ENCODE results near the gene MEIS2.
"Not testable (repeated sequence)": the region's sequence is repeated elsewhere in the genome, so short reads cannot be mapped to it uniquely, and the experiment has no call there.

Gene MEIS2

GRCh38 chr15:37009288-37009687, 91.1 kb downstream of the MEIS2 start:
- no peak for DNase-seq (ENCODE audit: low read depth in 3 of 3)

DNA sequence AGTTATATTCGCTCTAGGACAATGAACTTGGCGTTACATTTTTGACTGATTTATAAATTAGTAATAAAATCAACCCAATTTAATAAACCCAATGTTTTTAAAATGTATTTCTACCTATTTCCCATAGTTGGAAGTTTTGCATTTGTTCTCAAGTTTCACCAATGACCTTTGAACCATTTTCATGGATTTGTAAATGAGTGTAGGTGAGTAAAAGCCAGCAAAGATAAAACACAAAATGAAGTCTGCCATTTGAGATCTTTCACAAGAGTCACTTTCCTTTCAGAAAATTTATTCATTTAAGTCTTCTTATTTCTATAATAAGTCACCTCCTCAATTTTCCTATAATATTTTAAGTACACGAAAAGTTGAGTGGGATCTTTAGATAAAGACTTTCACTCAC, 92.1 kb downstream of the MEIS2 start:
- no peak for DNase-seq (ENCODE audit: low read depth in 3 of 3)

GRCh38 chr15:37007301-37007700, 93.0 kb downstream of the MEIS2 start:
- no peak for DNase-seq (ENCODE audit: low read depth in 3 of 3)

DNA sequence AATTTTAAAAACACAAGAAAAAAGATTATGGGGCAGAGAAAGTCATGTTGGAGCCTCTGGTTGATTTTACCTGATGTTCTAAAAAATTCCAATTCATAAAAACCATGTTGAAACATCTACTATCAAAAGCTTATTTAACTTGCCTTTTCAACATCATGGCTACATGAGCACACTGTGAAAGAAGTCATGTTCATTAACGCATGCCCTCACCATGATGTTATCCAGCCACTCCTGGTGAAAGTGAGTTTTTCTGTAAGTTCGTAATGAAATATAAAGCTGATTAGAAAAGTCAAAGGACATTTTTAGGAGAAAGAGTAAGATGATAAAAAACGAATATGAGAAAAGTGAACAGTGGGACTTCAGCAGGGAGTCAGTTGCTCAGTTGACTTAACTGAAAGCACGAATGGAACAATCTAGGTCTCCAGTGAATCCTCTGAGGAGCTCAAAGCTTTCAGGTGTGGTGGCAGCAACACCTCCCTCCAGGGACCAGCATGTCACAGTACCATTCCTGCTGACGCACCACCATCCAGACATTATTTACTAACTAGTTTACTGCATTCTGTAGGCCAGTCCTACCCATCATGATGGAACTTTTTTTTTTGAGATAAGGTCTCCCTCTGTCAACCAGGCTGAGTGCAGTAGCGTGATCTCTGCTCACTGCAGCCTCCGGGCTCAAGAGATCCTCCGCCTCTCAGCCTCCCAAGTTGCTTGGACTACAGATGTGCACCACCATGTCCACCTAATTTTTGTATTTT, 95.2 kb downstream of the MEIS2 start:
- DNase-seq (ENCODE audit: low read depth in 3 of 3): no peak

DNA sequence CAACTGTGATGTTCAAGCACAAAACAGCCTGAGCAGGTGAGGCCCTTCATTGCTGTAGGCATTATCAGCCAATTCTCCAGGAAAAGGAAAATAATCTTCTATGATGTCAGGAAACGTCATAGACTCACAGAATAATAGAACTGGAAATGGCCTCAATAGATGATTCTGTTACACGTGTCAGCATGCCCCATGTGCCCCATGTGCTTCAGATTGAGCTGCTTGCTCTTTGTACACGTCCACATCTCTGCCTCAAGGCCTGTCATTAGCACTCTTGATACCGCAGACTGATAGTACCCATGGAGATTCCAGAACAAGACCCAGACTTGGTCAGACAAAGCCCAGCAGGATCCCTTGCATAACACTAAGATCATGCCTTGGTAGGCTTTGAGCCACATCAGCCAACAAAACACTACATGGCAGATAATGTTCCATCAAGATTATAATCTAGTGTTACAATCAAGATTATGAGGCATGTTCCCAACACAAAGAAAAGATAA, 95.9 kb downstream of the MEIS2 start:
- DNase-seq (ENCODE audit: low read depth in 3 of 3): no peak

DNA sequence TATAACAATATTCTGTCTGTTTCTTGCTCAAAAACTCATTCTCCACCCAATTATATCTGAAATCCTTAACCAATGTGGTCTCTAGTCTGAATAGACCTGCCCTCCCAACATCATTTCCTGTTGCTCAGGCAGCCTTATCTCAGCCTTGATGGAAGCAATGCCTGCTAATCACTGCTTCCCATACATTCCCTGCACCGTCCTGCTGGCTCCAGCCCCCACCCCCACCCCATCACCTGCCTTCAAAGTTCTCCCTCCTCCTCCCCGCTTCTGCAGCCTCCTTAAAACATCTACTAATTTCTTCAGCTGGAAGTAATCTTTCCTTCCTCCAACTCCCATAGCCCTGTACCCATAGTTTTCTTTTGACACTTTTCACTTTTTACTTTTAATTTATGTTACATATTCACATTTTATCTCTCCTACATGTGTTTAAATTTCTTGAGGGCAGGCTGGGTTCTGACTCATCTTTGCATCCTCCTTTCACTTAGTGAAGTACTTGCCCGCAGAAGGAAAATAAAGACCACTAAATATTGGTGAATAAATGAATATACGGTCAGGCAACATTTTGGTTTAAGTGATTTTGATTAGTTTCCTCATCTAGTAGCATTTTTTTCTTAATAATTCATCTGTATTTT, 98.2 kb downstream of the MEIS2 start:
- DNase-seq (ENCODE audit: low read depth in 3 of 3): no peak

DNA sequence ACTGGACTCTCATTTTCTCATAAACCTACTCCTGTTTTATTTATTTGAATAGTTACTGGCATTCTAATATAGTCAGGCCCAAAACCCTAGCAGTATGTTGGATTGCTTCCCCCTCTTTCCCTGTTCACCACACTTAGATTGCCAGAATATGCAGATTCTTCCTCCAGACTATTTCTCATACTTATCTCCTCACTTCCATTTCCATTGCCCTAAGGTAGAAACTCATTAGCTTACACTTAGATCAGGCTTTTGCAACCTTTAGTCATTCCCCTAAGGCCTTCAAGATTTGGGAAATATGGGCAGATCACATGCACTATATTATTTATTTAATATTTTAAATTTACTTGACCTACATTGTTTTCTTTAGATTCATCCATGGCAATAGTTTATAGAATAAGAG, 98.9 kb downstream of the MEIS2 start:
- no peak for DNase-seq (ENCODE audit: low read depth in 3 of 3)

GRCh38 chr15:36999778-37000177, 100.6 kb downstream of the MEIS2 start:
- DNase-seq (ENCODE audit: low read depth in 3 of 3): no peak

DNA sequence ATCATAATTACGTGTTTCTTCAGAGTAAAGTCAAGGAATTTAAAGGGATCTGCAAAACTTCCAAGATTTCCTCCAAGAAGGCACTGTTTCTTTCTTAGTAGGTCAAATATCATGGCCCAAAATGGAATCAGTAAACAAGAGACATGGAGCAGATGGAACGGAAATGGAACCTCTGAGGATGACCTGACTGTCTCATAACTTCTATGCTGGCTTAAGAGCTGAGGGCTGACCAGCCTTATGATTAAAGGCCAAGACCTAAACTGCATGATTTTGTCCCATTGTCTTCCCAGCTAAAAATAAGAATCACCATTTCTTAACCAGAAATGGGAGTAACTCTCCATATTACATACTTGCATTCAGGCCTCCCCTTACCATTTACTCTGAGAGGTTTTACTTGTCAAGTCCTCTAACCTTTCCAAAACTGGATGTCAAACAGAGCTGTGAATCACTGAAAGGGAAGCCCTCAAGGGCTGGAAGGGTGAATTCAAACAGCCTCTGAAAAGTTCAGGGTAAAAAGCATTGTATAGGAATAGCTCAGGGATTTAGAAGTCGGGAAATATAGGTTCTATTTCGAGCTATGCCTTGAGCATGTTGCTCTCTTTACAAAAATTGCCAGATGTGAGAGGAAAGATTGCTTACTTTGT, 103.7 kb downstream of the MEIS2 start:
- DNase-seq (ENCODE audit: low read depth in 3 of 3): no peak

GRCh38 chr15:36996121-36996520, 104.2 kb downstream of the MEIS2 start:
- no peak for DNase-seq (ENCODE audit: low read depth in 3 of 3)

DNA sequence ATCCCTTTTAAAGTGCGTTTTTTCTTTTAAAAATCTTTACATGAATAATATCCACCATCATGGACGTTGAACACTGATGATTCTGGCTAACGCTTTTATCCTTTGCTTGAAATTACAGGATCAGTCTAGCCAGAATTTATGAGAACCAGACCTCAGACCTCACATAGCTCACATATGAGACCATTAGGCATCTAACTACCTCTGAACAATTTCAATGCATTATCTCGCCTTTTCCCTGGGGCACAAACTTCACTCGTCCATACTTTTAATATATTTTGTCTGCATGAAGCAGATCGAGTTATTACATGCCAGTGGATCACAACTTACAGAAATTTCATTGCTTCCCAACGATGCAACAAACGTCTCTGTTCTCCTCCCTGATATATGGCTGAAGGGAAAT, 105.6 kb downstream of the MEIS2 start:
- DNase-seq (ENCODE audit: low read depth in 3 of 3): no peak

DNA sequence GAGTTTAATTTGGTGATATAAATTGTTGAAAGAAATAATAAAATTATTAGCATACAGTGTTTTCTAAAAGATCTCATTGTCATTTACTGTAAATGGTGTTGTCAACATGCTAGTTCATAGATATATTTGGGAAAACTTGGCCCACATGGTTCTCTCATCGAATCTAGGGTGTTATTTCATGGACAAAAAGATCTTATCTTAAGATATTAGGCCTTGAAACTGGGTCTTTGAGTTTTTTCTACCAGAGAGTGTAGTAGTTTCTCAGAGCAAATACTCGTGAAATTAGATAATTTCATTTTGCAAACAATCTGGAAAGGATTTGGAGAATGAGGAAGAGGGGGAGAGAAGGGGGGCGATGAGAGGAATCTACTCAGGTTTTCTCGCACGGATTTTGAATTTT, 107.9 kb downstream of the MEIS2 start:
- no peak for DNase-seq (ENCODE audit: low read depth in 3 of 3)

- no peak for DNase-seq (ENCODE audit: low read depth in 3 of 3)
Measured at GRCh38 chr15:36988947-36989346, 111.4 kb downstream of the MEIS2 start.

DNA sequence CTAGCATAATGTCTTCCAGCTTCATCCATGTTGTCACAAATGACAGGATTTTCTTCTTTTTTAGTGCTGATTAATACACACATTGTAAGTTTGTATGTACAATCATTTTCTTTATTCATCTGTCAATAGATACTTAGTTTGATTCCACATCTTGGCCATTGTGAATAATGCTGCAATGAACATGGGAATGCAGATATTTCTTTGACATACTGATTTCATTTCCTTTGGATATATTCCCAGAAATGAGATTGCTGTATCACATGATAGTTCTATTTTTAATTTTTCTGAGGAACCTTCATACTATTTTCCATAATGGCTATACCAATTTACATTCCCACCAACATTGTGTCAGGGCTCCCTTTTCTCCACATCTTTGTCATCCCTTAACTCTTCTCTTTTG, 117.9 kb downstream of the MEIS2 start:
- no peak for DNase-seq (ENCODE audit: low read depth in 3 of 3)

GRCh38 chr15:36980281-36980680, 120.1 kb downstream of the MEIS2 start:
- not testable (repeated sequence) for DNase-seq (ENCODE audit: low read depth in 3 of 3)

DNA sequence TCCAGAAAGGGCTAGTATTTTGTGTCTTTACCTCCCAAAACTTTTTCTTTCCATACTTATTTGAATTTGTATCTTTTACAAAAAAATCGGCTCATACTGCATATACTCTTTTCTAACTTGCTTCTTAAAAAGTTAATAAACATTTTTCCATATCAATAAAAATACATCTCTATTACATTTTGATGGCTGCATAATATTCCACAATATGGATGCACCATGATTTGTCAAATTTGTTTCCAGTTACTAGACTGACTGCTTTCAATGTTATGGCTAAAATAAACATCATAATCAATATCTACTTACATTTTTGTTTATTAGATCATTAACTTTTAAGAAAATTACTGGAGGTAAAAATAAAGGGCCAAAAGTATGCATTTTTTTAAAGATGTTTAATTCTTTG, 121.7 kb downstream of the MEIS2 start:
- no peak for DNase-seq (ENCODE audit: low read depth in 3 of 3)

DNA sequence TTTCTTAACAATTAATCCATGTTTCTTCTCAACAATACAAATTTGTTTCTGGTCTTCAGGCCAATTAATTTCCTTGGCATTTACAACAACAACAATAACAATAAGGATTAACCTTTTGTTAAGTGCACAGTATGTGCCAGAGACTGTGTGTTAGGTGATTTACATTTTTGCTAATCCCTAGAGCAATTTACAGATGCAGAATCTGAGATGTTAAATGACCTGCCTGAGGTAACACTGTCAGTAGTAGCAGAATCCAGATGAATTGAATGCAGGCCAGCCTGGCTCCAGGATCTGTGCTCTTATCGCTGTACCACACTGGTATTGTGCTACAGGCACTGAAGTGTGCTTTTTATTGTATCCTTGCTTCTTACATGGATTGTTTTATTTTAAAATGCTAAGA, 122.2 kb downstream of the MEIS2 start:
- DNase-seq (ENCODE audit: low read depth in 3 of 3): no peak

GRCh38 chr15:36977659-36978058, 122.7 kb downstream of the MEIS2 start:
- DNase-seq (ENCODE audit: low read depth in 3 of 3): no peak

DNA sequence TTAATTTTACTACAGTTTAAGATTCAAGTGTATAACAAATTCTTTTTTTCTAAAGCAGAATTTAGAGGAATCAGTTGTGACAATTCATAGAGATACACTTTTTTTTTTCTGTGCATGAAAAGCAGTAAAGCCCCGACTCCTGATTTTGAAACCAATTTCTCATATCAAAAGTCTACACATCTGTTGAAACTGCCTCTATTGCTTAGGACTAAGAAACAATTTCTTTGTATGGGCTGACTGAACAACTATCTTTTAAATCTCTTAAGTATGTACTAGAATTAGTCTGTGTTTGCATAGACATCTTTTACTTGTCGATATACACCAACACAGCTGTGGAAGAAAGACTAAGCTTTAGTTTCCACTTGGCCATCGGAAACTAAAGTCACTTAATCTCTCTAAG, 127.6 kb downstream of the MEIS2 start:
- no peak for DNase-seq (ENCODE audit: low read depth in 3 of 3)

GRCh38 chr15:36970522-36970921, 129.8 kb downstream of the MEIS2 start:
- DNase-seq (ENCODE audit: low read depth in 3 of 3): no peak

DNA sequence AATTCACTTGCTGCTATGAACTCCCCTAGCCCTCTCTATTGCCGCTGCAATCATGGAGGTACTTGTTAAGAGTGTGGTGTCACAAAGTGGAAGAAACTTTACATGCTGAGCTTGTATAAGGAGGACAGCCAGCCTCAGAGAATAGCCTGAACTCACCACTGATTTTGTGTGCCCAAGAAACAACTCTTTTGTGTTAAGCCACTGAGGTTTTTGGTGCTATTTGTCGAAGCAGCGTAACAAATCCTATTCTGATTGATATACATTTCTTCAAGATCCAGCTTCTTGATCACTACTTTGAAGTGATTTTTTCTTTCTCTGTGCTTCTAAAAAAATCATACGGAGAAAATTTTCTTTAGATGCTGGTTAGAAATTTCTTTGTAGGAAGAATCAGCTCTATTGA, 132.4 kb downstream of the MEIS2 start:
- no peak for DNase-seq (ENCODE audit: low read depth in 3 of 3)

DNA sequence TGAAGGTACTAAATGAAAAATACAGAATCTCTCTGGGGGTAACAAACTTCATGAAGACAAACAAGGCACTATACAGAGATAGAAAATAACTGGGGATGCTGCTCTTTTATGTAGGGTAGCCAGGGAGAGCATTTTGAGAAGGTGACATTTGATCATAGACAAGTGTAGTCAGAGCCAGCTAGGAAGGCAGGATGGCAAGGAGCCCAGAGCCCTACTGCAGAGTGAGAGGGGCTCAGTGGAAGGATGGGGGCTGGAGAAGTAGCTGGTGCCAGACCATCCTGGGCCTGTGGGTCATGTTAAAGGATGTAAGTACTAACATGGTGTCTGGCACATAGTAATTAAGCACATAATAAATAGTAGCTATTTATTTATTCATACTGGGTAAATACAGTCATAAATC, 133.6 kb downstream of the MEIS2 start:
- DNase-seq (ENCODE audit: low read depth in 3 of 3): no peak
